Stimulated activated CD8-positive, alpha-beta memory T cell treated with anti-CD3 and anti-CD28 coated beads, Interleukin-12 subunit alpha, Interleukin-12 subunit beta, amount 100 ng/mL, for 1 hour (primary cell): ENCODE data around the gene TTC7B.

ENCODE experiments used
- DNase-seq: peaks from one replicate; pipeline ENCODE4 v3.0.0-alpha.2; 2020; ENCODE audit warnings: low read depth

TTC7B gene

GRCh38 chr14:90523961-90524875 is 292.0 kb downstream of the TTC7B start:
- no peak for DNase-seq

GRCh38 chr14:90523544-90523943 is 292.7 kb downstream of the TTC7B start:
- no peak for DNase-seq

GRCh38 chr14:90522571-90523191 is 293.5 kb downstream of the TTC7B start:
- DNase-seq = no peak

DNA sequence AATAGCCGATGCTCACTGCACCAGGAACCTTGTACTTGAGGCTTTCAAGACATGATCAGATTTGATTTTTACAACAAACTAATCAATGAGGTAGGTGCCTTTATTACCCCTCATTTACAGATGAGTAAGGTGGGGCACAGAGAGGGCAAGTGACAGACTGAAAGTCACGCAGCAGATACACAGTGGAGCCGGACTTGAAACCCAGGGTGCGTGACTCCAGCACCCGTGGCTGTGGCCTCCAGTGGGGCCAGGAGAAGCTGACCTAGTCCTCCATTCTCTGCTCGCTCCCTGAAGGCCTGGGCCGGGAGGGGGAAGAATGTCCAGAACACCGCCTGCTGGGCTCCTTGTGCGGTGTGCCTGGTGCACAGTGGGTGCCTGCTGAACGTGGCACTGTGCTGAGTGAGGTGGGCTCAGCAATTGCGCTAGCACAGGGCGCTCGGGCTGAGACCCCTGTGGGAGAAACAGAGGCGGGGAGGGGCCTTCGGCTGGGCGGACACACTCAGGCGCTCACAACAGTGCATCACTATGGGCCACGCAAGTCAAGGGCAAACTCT is 294.2 kb downstream of the TTC7B start:
- no peak for DNase-seq

- no peak for DNase-seq
These were observed 294.9 kb downstream of the TTC7B start for GRCh38 chr14:90521084-90521929.

GRCh38 chr14:90520326-90520725 is 295.9 kb downstream of the TTC7B start:
- DNase-seq = no peak

DNA sequence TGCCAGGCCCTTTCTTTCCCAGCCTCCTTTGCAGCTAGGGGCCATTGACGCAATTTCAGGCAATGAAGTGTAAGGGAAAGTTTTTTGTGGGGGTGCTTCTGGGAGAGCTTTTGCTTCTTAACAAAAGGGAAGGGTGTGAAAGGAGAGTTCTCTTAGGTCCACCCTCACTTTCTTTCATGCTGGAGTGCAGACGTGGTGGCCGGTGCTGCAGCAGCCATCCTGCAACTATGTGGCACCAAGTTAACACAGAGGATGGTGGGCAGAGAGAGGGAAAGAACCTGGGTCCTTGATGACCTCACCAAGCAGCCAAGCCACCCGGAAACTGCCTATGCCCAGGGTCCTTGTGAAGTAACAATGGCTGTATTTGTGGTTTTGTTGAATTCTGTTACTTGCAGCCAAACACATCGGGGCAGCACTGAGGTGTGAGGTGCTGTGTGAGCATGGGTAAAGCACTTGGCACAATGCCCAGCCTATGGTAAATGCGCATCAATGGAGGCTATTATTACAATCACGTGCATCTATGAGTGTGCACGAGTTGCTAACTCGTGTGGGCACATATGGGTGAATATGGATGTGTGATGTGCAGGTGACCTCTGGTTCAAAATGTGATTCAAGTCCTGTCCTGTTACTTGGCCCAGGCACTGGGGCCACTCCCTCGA is 296.8 kb downstream of the TTC7B start:
- DNase-seq = no peak

DNA sequence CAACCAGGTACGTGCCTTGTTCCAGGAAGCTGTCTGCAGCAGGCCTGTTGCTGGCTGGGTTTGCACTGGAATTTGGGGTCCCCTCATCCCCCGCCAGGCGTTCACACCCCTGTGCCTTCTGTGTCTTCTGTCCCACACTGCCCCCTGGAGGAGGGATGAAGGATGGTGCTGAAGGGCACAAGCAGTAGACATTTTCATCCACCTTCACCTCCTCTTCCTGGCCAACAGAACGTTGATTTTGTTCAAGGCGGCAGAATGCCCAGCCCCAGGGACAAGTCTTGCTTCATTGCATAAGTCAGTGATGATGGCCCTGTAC is 297.3 kb downstream of the TTC7B start:
- peak; percentile 24 for DNase-seq

DNA sequence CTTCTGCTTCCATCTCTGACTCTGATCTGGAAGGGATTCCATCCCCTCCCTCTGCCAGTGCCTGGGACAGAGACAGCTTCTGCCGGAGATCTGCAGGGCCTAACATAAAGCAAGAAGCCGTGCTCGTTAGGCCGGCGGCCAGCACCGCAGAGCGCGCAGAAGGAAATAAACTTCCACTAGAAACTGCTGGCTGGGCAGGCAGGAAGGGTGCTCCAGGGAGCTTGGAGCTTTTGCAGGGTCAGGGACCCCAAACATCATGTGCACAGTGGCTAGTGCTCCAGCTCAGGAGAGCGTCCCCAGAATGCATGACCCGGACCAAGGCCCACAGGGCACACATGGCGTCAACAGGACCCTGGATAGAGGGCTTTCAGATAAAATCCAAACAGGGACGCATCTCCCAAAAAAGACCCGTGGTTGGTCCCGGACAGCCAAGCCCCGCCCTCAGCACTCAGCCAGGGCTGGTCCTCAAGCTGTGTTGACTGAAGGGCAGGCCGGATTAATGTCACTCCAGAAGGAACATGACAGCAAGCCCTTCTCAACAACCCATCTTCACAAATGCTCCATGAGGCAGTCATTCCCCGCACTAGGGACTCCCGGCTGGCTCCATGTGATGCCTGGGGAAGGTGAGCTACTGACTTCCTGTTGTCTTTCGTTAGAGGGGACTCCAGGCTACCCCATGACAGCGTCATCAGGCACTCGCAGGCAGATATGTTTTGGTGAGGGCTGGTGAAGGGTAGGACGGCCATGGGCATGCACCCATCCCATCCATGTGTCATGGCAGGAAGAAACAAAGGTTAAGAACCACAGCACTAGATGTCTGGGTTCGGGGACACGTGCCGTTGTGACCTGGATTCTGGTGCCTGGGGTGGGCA is 297.9 kb downstream of the TTC7B start:
- DNase-seq = no peak

DNA sequence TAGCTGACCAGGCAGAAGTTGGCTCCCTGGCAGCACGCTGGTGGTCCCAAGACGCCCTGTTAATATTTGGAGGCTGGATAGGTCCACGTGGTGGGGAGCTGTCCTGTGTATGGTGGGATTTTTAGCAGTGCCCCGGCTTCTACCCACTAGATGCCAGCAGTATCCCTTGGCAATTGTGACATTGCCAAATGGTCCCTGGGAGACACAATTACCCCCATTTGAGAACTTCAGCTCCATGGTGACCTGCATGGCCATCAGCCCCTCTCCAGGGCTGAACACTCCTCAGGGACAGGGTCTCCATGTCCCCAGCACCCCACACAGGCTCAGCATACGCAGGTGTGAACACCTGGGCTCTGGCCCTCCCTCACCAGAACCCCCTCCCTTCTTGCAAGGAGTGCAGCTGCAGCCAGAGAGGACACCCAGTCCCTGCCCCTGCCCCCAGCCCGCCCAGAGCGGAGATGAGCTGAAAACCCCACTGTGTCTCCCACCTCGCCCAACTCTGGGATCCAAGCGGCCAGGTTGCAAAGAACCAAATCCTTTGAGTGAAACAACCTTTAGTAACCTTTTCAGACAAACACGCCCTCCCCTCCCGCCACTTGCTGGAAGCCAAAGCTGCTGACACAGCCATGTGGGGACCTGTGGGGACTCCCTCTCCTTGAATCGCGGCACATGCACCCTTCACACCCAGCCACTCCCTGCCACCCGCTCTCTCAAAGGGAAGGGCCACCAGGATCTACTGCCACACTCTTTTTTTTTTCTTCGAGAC is 299.0 kb downstream of the TTC7B start:
- no peak for DNase-seq

DNA sequence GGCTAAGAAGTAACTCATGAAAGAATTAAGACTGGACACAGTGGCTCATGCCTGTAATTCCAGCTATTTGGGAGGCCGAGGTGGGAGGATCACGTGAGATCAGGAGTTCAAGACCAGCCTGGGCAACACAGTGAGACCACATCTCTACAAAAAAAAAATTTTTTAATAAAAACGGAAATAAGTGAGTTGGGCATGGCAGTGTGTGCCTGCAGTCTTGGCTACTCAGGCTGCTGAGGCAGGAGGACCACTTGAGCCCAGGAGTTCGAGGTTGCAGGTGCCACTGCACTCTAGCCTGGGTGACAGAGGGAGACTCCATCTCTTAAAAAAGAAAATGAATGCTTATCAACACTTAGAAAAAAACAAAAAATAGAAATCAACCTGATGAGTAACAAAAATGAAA is 301.7 kb downstream of the TTC7B start:
- DNase-seq = no peak

DNA sequence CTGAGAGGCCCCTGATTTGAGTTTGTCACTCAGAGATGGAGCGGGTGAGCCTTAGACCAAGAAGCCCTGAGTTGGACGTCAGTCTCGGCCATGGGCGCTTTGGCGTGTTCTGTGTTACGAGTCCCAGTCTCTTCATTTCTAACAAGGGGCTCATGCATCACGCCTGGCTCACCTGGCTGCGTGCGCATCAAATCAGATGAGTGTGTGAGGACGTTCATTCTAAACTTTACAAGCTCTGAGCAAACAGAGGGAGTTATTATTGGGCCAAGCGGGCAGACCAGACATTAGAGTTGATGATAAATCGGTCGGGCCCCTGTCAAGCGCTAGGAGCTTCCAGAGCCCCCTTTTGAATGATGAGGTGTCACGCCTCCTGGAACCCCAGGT is 302.2 kb downstream of the TTC7B start:
- no peak for DNase-seq

DNA sequence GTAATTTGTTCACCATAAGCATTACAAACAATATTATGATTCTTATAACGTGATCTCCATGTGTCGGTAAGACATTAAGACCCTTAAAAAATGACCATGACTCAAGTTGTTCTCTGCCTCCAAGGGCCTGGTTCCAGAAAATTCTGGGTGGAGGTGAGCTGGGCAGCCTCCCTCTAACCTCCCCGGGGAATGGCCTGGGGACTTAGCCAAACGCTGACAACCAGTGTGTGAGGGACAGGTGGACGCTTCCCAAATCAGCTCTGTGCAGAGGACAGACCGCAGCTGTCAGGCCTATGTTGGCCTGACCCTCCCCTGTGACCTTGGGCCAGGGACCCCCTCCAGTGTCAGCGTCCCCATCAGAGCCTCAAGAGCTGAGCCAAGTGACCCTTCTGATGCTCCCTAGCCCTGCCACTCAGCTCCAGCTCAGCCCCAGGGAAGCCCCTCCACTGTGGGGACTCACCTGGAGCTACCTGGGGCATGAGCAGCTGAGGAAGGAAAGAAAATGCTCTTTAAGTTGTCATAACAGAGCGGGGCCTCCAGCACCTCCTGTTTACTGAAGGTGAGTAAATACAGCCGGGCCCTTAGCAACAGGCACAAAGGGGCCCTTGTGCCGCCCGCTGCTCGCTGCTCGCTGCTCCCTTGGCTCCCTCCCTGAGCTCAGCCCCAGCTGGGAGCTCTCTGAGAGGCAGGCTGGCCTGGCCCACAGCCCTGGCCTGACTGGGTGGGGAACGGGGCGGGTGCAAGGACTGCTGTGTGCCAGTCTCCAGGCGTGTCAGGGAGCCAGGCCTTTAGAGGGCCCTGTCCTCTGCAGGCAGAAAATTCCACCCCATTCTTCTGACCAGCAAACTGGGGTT is 302.8 kb downstream of the TTC7B start:
- DNase-seq = no peak

GRCh38 chr14:90512329-90512991 is 303.8 kb downstream of the TTC7B start:
- no peak for DNase-seq

- DNase-seq = no peak
These were observed 304.4 kb downstream of the TTC7B start for GRCh38 chr14:90511795-90512328.

GRCh38 chr14:90511252-90511651 is 305.0 kb downstream of the TTC7B start:
- DNase-seq = no peak

GRCh38 chr14:90510159-90510558 is 306.1 kb downstream of the TTC7B start:
- no peak for DNase-seq

- DNase-seq = no peak
These were observed 306.8 kb downstream of the TTC7B start for GRCh38 chr14:90509403-90509802.
